Naive thymus-derived CD8-positive, alpha-beta T cell (primary cell): ENCODE data around the gene SEPTIN11. TPM values are rescaled to one million over a fixed set of nuclear protein-coding genes. Genes with fewer than 3 reads are reported as not detected.

Experiments
- ATAC-seq, 2 donors: fragments of 150-1000 bp; cut with Tn5 transposase in 1 of 2; sonication (Bioruptor Pico), chemical (Tn5 transposase) in 1 of 2; 1 replicate in 1 of 2; 2 replicates in 1 of 2; pipeline ENCODE4 v1.10.0; 2021; ENCODE audit warnings: mild to moderate bottlenecking in 2 of 2, moderate library complexity in 2 of 2
- POLR2A ChIA-PET: fragments of 350-600 bp; sonication (Branson Sonifier 250); formaldehyde crosslinking; loops from one replicate; lab custom pipeline; 2021; ENCODE audit warnings: antibody characterized with exemption; lab: Charles Lee
- DNase-seq, 10 donors: peaks; one replicate each; pipeline versions ENCODE4 v3.0.0 to v3.0.0-alpha.2; 2020 to 2022
- H3K27ac Mint-ChIP-seq, 10 donors: one replicate each; pipeline ENCODE4 v1.8.0; 2020 to 2022; ENCODE audit warnings: mild to moderate bottlenecking in 10 of 10, mixed read lengths in 10 of 10, moderate library complexity in 4 of 10, inconsistent platforms in 1 of 10
- H3K27me3 Mint-ChIP-seq, 5 donors: one replicate each; pipeline ENCODE4 v1.8.0; 2021 to 2022; ENCODE audit warnings: mixed read lengths in 5 of 5
- H3K36me3 Mint-ChIP-seq, 3 donors: one replicate each; pipeline ENCODE4 v1.8.0; 2020 to 2022; ENCODE audit warnings: mixed read lengths in 3 of 3, mild to moderate bottlenecking in 2 of 3, inconsistent platforms in 1 of 3
- H3K4me1 Mint-ChIP-seq, 4 donors: one replicate each; pipeline ENCODE4 v1.8.0; 2021 to 2022; ENCODE audit warnings: mixed read lengths in 4 of 4
- H3K4me3 Mint-ChIP-seq, 10 donors: one replicate each; pipeline ENCODE4 v1.8.0; 2020 to 2022; ENCODE audit warnings: mild to moderate bottlenecking in 10 of 10, mixed read lengths in 10 of 10, moderate library complexity in 6 of 10, inconsistent platforms in 1 of 10
- H3K9me3 Mint-ChIP-seq, 9 donors: one replicate each; pipeline ENCODE4 v1.8.0; 2020 to 2022; ENCODE audit warnings: mixed read lengths in 9 of 9, mild to moderate bottlenecking in 3 of 9, inconsistent platforms in 1 of 9, moderate library complexity in 1 of 9
- polyA plus RNA-seq, 3 donors: library from polyadenylated mRNA; unstranded; fragments of 300-500 nt; fragmentation: Illumina TruSeq; gene quantifications; one replicate each; pipeline ENCODE4 v1.2.3, GENCODE V29; 2021
- total RNA-seq, 8 experiments: library from RNA in 2 of 8; stranded (reverse) in 2 of 8; gene quantifications; one replicate each; pipeline ENCODE4 v1.2.3 and lab custom pipeline; 2021 to 2026

Gene SEPTIN11
- total and polyA plus RNA-seq, 5 experiments from 2014 or later = 44.8 to 56.7 (median 49.5) TPM

DNA sequence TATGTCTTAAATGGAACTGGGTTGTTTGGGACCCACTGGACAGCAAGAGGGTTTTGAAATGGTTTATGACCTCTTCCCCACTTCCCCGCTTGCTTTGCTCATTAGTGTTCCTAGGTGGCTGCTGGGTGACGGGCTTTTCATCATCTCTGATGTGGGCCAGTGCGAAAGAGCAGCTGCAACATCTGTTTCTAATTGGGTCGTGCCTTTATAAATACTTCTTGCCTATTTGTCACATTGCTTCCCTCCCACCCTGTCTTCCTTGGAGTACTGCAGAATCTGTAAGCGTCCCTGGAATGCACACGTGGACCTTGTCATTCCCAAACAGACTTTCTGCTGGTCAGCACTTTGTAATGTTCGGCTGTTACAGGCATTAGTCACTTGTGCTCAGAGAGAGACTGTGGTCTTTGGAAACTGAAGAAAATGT, 35.2 kb downstream of the SEPTIN11 start:
- ATAC-seq (no peak), DNase-seq (no peak)
- Mint-ChIP-seq H3K27ac (peak overlapping the region in 6 of 10 donors; percentile 23 to 75 (median 46)), H3K4me3 (peak overlapping the region in 6 of 10 donors; percentile 14 to 53 (median 36)), H3K4me1 (peaks cover 38 to 91% (median 84%) of the 10 kb centered on the region in 4 donors), H3K9me3 (no peaks in the 10 kb centered on the region), H3K36me3 (no peaks in the 10 kb centered on the region), H3K27me3 (no peaks in the 10 kb centered on the region)
- POLR2A ChIA-PET = no interaction called here

DNA sequence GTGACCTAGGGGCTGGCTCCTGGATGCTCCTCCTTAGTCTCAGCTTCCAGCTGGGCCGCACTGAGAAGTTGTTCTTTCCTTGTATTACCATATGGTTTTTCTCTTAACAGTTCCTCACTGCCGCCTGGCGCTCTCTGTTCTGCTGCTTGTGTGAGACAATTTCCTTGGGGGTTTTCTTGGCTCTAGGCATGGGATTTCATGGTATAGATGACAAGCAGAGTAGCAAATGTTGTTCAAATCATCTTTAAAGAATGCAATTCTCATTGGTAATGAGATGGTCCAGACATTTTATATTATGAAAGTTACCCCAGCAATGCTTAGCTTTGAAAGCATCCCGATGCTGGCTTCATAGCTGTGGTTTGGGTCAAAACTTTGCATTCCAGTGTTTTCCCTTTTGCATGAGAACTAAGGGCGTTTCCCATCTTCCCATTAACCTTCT, 37.6 kb downstream of the SEPTIN11 start:
- POLR2A ChIA-PET = interaction anchor here (1.0 to 5.9 kb wide), 6 partner anchors 9 to 37 kb away, joined by 3 to 29 read pairs (median 4); partner anchors contain the start of gene SEPTIN11
- no peak for ATAC-seq
- Mint-ChIP-seq H3K27ac (peak overlapping the region in 8 of 10 donors; percentile 23 to 92 (median 67)), H3K4me1 (peaks cover 40 to 97% (median 90%) of the 10 kb centered on the region in 4 donors), H3K36me3 (no peaks in the 10 kb centered on the region), H3K4me3 (peak overlapping the region in 2 of 10 donors; percentile 3 to 5), H3K27me3 (no peaks in the 10 kb centered on the region), H3K9me3 (peaks cover 0 to 4% (median 0%) of the 10 kb centered on the region in 9 donors)
- DNase-seq = no peak

DNA sequence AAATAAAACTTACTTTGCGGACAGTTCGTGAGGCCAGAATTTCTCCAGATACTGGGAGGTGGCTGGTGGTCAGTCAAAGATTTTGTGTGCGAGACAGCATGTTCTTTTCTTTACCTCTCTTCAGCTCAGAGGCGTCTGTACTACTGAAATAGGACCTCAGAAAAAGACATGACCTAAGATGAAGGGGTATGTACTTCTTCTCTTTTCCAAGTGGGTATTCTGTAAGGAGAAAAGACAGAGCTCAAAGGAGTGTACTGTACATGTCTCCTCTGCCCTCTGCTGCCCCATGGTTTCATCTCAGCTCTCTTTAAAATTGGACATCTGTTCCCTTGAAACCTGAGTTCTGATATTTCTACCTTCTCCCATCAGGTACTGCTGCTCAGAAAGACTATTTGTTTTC, 38.1 kb downstream of the SEPTIN11 start:
- H3K27ac Mint-ChIP-seq = peak overlapping the region in 9 of 10 donors; percentile 23 to 95 (median 85)
- H3K4me3 Mint-ChIP-seq = peak overlapping the region in 2 of 10 donors; percentile 3 to 5

DNA sequence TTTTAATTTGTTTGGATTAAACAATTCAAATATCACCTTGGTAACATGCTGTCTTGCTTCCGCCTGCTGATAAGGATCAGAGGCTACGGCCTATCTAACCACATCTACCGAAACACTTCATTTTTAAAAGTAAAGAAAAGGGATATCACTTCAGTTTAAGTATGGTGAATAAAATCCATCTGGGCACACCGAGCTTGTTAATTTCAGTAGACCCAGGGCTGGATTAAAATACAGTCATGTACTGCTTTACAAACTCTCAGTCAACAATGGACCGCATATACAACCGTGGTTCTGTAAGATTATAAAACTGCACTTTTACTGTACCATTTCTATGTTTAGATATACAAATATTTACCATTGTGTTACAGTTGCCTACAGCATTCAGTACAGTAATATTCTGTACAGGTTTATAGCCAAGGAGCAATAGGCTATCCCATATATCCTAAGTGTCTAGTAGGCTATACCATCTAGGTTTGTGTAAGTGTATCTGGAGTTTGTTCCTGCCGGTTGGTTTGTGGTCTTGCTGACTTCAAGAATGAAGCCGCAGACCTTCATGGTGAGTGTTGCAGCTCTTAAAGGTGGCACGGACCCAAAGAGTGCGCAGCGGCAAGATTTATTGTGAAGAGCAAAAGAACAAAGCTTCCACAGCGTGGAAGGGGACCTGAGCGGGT, 40.0 kb downstream of the SEPTIN11 start:
- peak; percentile 55 to 74 for ATAC-seq
- Mint-ChIP-seq H3K4me3 (peak overlapping the region; percentile 65 to 86 (median 78)), H3K9me3 (peaks cover 0 to 4% (median 0%) of the 10 kb centered on the region in 9 donors), H3K36me3 (no peaks in the 10 kb centered on the region), H3K4me1 (peaks cover 40 to 95% (median 89%) of the 10 kb centered on the region in 4 donors), H3K27me3 (no peaks in the 10 kb centered on the region), H3K27ac (peak overlapping the region; percentile 86 to 96 (median 92))
- POLR2A ChIA-PET = interaction anchor here (0.6 to 5.9 kb wide), 7 partner anchors 9 to 338 kb away, joined by 3 to 29 read pairs (median 5); partner anchors contain the start of gene SEPTIN11
- DNase-seq = peak; percentile 37 to 90 (median 76)

More for the DNA sequence above, 38.1 kb downstream of the SEPTIN11 start:
- Mint-ChIP-seq H3K4me1 (peaks cover 40 to 96% (median 90%) of the 10 kb centered on the region in 4 donors), H3K27me3 (no peaks in the 10 kb centered on the region), H3K36me3 (no peaks in the 10 kb centered on the region), H3K9me3 (peaks cover 0 to 4% (median 0%) of the 10 kb centered on the region in 9 donors)
- ATAC-seq = no peak
- DNase-seq = no peak
- POLR2A ChIA-PET = interaction anchor here (1.0 to 5.9 kb wide), 8 partner anchors 10 to 52 kb away, joined by 3 to 29 read pairs (median 3); partner anchors contain the start of gene SEPTIN11

DNA sequence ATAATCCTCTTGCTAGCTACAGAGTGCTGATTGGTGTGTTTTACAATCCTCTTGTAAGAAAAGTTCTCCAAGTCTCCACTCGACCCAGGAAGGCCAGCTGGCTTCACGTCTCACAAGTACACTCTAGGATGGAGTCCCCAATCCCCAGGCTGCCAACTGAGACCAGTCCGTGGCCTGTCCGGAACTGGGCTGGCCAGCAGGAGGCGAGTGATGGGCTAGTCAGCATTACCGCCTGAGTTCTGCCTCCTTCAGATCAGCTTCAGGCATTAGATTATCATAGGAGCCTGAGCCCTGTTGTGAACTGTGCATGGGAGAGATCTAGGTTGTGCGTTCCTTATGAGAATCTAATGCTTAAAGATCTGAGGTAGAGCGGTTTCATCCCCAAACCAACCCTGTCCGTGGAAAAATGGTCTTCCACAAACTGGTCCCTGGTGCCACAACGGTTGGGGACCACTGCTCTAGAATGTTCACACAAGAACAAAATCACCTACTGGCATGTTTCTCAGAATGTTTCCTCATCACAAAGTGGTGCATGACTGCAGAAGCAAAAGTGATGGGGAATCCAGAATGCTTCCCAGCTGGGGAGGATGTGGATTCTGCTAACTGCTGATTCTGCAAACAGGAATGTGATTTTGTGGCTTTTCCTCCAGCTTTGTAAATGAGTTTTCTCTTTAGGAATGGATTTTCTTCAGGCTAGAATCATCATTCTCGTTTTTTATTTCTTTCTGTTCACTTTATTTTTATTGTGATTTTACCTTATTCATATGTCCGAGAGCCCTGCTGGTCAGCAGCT, 40.9 kb downstream of the SEPTIN11 start:
- peaks cover 0 to 4% (median 0%) of the 10 kb centered on the region in 9 donors for H3K9me3 Mint-ChIP-seq
- no peak for ATAC-seq
- no peak for DNase-seq
- H3K27ac Mint-ChIP-seq = peak overlapping the region; percentile 86 to 96 (median 92)
- peak overlapping the region; percentile 65 to 86 (median 78) for H3K4me3 Mint-ChIP-seq
- no peaks in the 10 kb centered on the region for H3K27me3 Mint-ChIP-seq
- POLR2A ChIA-PET = interaction anchor here (1.0 to 5.9 kb wide), 6 partner anchors 8 to 54 kb away, joined by 3 to 29 read pairs (median 5); partner anchors contain the start of gene SEPTIN11
- H3K36me3 Mint-ChIP-seq = no peaks in the 10 kb centered on the region
- peaks cover 38 to 88% (median 83%) of the 10 kb centered on the region in 4 donors for H3K4me1 Mint-ChIP-seq

DNA sequence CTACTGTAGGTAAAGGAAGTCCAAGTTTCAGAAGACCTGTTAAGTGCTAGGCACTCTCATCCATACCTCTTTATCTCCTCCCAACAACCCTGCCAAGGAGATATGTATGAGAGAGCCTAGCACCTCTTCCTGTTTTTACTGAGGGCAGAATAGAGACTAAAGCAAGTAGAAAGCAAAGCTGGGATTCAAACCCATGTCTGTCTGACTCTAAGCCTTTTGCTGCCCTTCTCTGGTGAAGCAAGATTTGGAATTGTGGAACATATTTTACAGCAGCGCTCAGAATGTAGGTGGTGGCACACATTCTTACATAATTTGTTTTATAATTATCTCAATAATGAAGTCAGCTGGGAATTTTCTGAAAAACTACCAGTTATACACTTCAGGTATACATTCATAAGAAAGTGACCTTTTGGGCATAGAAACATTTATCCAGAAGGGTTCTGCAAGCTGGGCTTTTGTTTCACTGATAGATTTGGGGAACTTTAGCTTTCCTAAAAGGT, 41.7 kb downstream of the SEPTIN11 start:
- no peaks in the 10 kb centered on the region for H3K27me3 Mint-ChIP-seq
- H3K4me3 Mint-ChIP-seq = peak overlapping the region in 8 of 10 donors; percentile 26 to 78 (median 30)
- DNase-seq (no peak), ATAC-seq (no peak)
- peaks cover 35 to 88% (median 83%) of the 10 kb centered on the region in 4 donors for H3K4me1 Mint-ChIP-seq
- H3K27ac Mint-ChIP-seq = peak overlapping the region; percentile 12 to 95 (median 86)
- peaks cover 0 to 4% (median 0%) of the 10 kb centered on the region in 9 donors for H3K9me3 Mint-ChIP-seq
- H3K36me3 Mint-ChIP-seq = no peaks in the 10 kb centered on the region
- POLR2A ChIA-PET = interaction anchor here (0.5 to 5.9 kb wide), 4 partner anchors 13 to 54 kb away, joined by 4 to 29 read pairs (median 9); partner anchors contain the start of gene SEPTIN11

DNA sequence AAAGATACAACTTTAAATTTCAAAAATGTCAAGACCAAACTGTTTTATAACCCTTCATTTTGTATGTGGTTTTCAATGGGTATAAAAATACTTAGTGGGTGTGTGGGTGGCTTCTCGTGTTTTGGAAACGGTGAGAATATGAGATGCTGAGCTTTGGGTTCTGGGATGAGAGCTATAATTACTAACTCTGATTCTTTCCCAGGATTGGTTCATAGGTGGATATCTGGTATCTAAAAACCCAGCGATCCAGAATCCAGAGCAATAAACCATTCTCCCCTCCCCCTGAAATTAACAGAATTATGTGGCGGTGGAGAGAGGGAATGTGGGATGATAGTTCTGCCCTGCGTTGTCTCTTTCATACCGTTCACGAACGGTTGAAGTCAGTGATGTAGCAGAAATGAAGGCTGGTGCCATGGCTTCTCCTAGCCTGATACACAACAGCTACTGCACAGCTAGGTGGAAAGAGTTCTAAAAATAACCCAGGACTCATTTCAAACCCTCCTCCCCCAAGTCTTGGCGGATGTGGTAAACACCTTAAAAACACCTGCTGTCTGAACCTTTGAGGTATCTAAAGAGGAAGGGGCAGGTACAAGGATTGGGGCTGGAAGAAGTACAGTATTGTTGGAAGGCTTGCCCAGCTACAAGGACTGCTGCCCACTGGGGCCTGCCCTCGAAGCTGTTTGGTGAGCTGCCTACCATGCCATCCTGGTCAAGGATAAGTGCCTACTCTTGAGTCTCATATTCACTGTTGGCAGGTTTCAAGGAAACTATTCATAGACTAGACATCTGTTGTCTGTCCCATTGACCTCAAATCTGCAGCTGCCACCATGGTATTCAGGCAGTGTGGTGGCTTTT, 44.5 kb downstream of the SEPTIN11 start:
- H3K9me3 Mint-ChIP-seq = peaks cover 0 to 4% (median 0%) of the 10 kb centered on the region in 9 donors
- H3K27me3 Mint-ChIP-seq = no peaks in the 10 kb centered on the region
- POLR2A ChIA-PET = interaction anchor here (0.6 to 5.6 kb wide), 9 partner anchors 8 to 364 kb away, joined by 3 to 49 read pairs (median 4); partner anchors contain the start of gene SEPTIN11
- peak overlapping the region; percentile 76 to 94 (median 91) for H3K27ac Mint-ChIP-seq
- peak; percentile 14 to 87 (median 65) for DNase-seq
- H3K4me3 Mint-ChIP-seq = peak overlapping the region; percentile 69 to 89 (median 80)
- peaks cover 0 to 22% (median 19%) of the 10 kb centered on the region in 3 donors for H3K36me3 Mint-ChIP-seq
- ATAC-seq = peak; percentile 76
- peaks cover 32 to 75% (median 67%) of the 10 kb centered on the region in 4 donors for H3K4me1 Mint-ChIP-seq

DNA sequence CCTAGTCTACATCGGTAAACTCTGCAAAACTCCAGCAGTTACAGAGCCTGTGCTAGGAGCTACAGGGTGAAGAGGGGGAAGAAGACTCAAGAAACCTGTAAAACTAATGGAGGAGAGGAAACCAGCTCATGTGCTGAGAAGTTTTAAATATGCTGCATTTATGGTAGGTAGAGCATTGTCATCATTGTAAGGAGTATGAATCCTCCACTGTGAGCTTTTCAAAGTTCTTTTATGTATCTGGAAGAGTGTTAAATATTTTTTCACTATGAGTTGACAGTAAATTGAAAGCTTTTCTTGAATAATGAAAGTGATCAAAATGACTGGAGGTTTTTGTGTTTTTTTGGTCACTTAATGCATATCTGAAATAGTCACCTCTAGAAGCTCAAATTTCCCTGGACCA, 46.2 kb downstream of the SEPTIN11 start:
- Mint-ChIP-seq H3K4me1 (peaks cover 27 to 57% (median 52%) of the 10 kb centered on the region in 4 donors), H3K27ac (peak overlapping the region in 7 of 10 donors; percentile 5 to 80 (median 26)), H3K27me3 (no peaks in the 10 kb centered on the region), H3K4me3 (peak overlapping the region in 5 of 10 donors; percentile 1 to 43 (median 22)), H3K9me3 (no peaks in the 10 kb centered on the region), H3K36me3 (peaks cover 0 to 32% (median 22%) of the 10 kb centered on the region in 3 donors)
- POLR2A ChIA-PET = interaction anchor here (0.6 to 5.6 kb wide), 5 partner anchors 10 to 161 kb away, joined by 4 to 49 read pairs (median 5); no protein-coding TSS in a partner anchor
- ATAC-seq (no peak), DNase-seq (no peak)

DNA sequence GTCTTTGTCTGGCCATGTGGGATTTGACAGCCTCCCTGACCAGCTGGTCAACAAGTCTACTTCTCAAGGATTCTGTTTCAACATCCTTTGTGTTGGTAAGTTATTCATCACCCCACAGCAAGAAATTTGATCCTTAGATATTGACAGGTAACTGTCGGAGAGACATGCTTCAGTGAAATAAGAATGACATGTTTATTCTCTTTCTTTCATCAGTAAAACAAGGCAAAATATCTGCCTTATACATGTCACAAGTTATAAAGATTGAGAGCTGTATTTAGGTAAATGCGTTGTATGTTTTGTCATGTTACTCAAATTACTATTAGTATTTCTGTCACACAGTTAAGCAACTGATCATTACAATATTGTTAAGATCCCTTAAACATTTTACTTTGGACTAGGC, 46.9 kb downstream of the SEPTIN11 start:
- Mint-ChIP-seq H3K9me3 (no peaks in the 10 kb centered on the region), H3K27ac (peak overlapping the region in 3 of 10 donors; percentile 30 to 80 (median 69)), H3K36me3 (peaks cover 0 to 35% (median 25%) of the 10 kb centered on the region in 3 donors), H3K4me1 (peaks cover 23 to 51% (median 46%) of the 10 kb centered on the region in 4 donors), H3K4me3 (no peak overlapping the region), H3K27me3 (no peaks in the 10 kb centered on the region)
- ATAC-seq (no peak), DNase-seq (no peak)
- POLR2A ChIA-PET = interaction anchor here (0.6 to 5.6 kb wide), 4 partner anchors 10 to 160 kb away, joined by 4 to 49 read pairs (median 8); no protein-coding TSS in a partner anchor

DNA sequence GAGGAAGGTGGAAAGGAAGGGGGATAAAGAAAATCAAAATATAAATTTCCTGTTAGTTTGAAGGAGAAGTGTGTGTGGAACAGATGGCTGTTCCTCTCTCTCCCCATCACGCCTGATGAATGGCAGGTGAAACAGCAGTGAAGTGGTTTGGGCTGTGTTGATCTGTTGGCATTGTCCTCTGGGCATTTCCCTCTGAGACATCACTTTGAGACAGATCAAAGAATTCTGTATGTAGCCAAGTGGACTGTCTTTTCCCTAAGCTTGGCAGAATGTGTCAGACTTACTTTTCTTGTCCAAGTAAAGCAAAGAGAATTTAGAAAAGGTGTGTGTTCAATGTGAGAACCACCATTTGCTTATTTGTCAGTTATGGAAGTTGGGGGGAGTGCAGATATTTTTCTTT, 47.5 kb downstream of the SEPTIN11 start:
- Mint-ChIP-seq H3K9me3 (no peaks in the 10 kb centered on the region), H3K4me3 (no peak overlapping the region), H3K4me1 (peaks cover 21 to 50% (median 43%) of the 10 kb centered on the region in 4 donors), H3K36me3 (peaks cover 0 to 35% (median 25%) of the 10 kb centered on the region in 3 donors), H3K27ac (no peak overlapping the region), H3K27me3 (no peaks in the 10 kb centered on the region)
- POLR2A ChIA-PET = interaction anchor here (5.6 kb wide), 1 partner anchor 9 kb away, joined by 49 read pairs; no protein-coding TSS in a partner anchor
- no peak for DNase-seq
- no peak for ATAC-seq

DNA sequence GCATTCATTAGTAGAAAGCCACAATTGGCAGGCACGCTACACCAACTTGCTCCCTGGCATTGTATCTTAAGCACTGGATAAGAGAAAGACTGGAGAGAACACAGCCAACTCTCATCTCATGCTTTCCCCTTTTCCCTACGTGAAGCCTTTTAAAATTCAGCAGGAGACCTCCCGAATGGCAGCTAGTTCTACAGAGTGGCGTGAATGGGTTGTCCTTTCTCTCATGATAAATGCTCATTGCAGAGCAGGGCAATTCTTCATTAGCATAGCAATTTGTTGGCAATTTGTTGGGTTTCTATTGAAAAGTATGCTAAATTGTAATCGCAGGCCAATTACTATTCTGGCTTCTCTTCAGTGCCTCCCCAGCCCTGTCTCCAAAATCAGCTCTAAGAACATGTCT, 48.0 kb downstream of the SEPTIN11 start:
- no peak for ATAC-seq

More for the DNA sequence above, 48.0 kb downstream of the SEPTIN11 start:
- Mint-ChIP-seq H3K4me3 (no peak overlapping the region), H3K9me3 (no peaks in the 10 kb centered on the region), H3K36me3 (peaks cover 0 to 35% (median 26%) of the 10 kb centered on the region in 3 donors), H3K27me3 (no peaks in the 10 kb centered on the region), H3K4me1 (peaks cover 21 to 52% (median 43%) of the 10 kb centered on the region in 4 donors), H3K27ac (no peak overlapping the region)
- no peak for DNase-seq
- POLR2A ChIA-PET = interaction anchor here (5.6 kb wide), 1 partner anchor 9 kb away, joined by 49 read pairs; no protein-coding TSS in a partner anchor
